HG02763 (cell line): Measurements from ENCODE around the gene CTBP1.

Source experiments
- ATAC-seq: cut with Tn5 transposase; IDR thresholded peaks from one replicate; pipeline ENCODE4 v1.9.1; 2021; ENCODE audit warnings: mild to moderate bottlenecking, moderate library complexity; ENCODE audit not compliant: unreplicated experiment

CTBP1 gene

GRCh38 chr4:1285151-1285789 lies 36.3 kb upstream of the CTBP1 start:
- no peak for ATAC-seq

GRCh38 chr4:1283711-1284110 lies 34.8 kb upstream of the CTBP1 start:
- no peak for ATAC-seq

- no peak for ATAC-seq
Measured at GRCh38 chr4:1279253-1279652, 30.3 kb upstream of the CTBP1 start.

GRCh38 chr4:1277667-1278665 lies 29.0 kb upstream of the CTBP1 start:
- no peak for ATAC-seq

GRCh38 chr4:1276984-1277383 lies 28.1 kb upstream of the CTBP1 start:
- no peak for ATAC-seq

GRCh38 chr4:1274871-1275270 lies 25.9 kb upstream of the CTBP1 start:
- ATAC-seq: no peak

GRCh38 chr4:1271686-1272085 lies 22.8 kb upstream of the CTBP1 start:
- no peak for ATAC-seq

GRCh38 chr4:1269209-1269608 lies 20.3 kb upstream of the CTBP1 start:
- ATAC-seq: no peak

- no peak for ATAC-seq
Measured at GRCh38 chr4:1266881-1267763, 18.2 kb upstream of the CTBP1 start.

- no peak for ATAC-seq
Measured at GRCh38 chr4:1265351-1265750, 16.4 kb upstream of the CTBP1 start.

GRCh38 chr4:1264942-1265341 lies 16.0 kb upstream of the CTBP1 start:
- ATAC-seq: no peak

GRCh38 chr4:1261107-1261928 lies 12.4 kb upstream of the CTBP1 start:
- ATAC-seq: no peak

- no peak for ATAC-seq
Measured at GRCh38 chr4:1260418-1261106, 11.6 kb upstream of the CTBP1 start.

- no peak for ATAC-seq
Measured at GRCh38 chr4:1259966-1260365, 11.0 kb upstream of the CTBP1 start.

- no peak for ATAC-seq
Measured at GRCh38 chr4:1258457-1258856, 9.5 kb upstream of the CTBP1 start.

- ATAC-seq: no peak
Measured at GRCh38 chr4:1255699-1256098, 6.8 kb upstream of the CTBP1 start.

- ATAC-seq: no peak
Measured at GRCh38 chr4:1255151-1255550, 6.2 kb upstream of the CTBP1 start.

- ATAC-seq: no peak
Measured at GRCh38 chr4:1253831-1254230, 4.9 kb upstream of the CTBP1 start.

- no peak for ATAC-seq
Measured at GRCh38 chr4:1252928-1253492, 4.1 kb upstream of the CTBP1 start.

- no peak for ATAC-seq
Measured at GRCh38 chr4:1251773-1252066, 2.8 kb upstream of the CTBP1 start.
